ENCODE results near the gene ARFIP1.
"Not testable (repeated sequence)": the region's sequence is repeated elsewhere in the genome, so short reads cannot be mapped to it uniquely, and the experiment has no call there.

- not testable (repeated sequence) for TF ChIP-seq CTCF (IDR thresholded peaks at IDR 0.05); ZFX (IDR thresholded peaks at IDR 0.05; ENCODE audit: borderline replicate concordance)
Measured at GRCh38 chr4:152839729-152840128, 60.0 kb downstream of the ARFIP1 start.
